ENCODE measurements around the gene CACNA1B.
"Not testable (repeated sequence)": the region's sequence is repeated elsewhere in the genome, so short reads cannot be mapped to it uniquely, and the experiment has no call there.

The CACNA1B gene

GRCh38 chr9:137881591-137882505 lies 4.3 kb downstream of the CACNA1B start:
- no peak overlapping the region for H3K4me3 ChIP-seq (ENCODE audit: low read length)
- DNase-seq (ENCODE audit: low read depth) = no peak
- TF ChIP-seq CTCF (conservative IDR thresholded peaks at IDR 0.05; ENCODE audit: low read length) = no peak

- no peak for DNase-seq (ENCODE audit: low read depth)
- no peak for TF ChIP-seq CTCF (conservative IDR thresholded peaks at IDR 0.05; ENCODE audit: low read length)
- H3K4me3 ChIP-seq (ENCODE audit: low read length) = no peak overlapping the region
These were observed 4.9 kb downstream of the CACNA1B start for GRCh38 chr9:137882506-137882821.

- not testable (repeated sequence) for H3K4me3 ChIP-seq (ENCODE audit: low read length); DNase-seq (ENCODE audit: low read depth)
These were observed 6.4 kb downstream of the CACNA1B start for GRCh38 chr9:137883977-137884376.

GRCh38 chr9:137884547-137884946 lies 7.0 kb downstream of the CACNA1B start:
- not testable (repeated sequence) for DNase-seq (ENCODE audit: low read depth); H3K4me3 ChIP-seq (ENCODE audit: low read length)

- DNase-seq (ENCODE audit: low read depth); H3K4me3 ChIP-seq (ENCODE audit: low read length): not testable (repeated sequence)
These were observed 7.5 kb downstream of the CACNA1B start for GRCh38 chr9:137885121-137885520.

- not testable (repeated sequence) for DNase-seq (ENCODE audit: low read depth); H3K4me3 ChIP-seq (ENCODE audit: low read length)
These were observed 11.0 kb downstream of the CACNA1B start for GRCh38 chr9:137888621-137889020.

GRCh38 chr9:137889966-137890365 lies 12.4 kb downstream of the CACNA1B start:
- DNase-seq (ENCODE audit: low read depth); H3K4me3 ChIP-seq (ENCODE audit: low read length): not testable (repeated sequence)

GRCh38 chr9:137890768-137891587 lies 13.4 kb downstream of the CACNA1B start:
- not testable (repeated sequence) for H3K4me3 ChIP-seq (ENCODE audit: low read length); DNase-seq (ENCODE audit: low read depth)

GRCh38 chr9:137891588-137892423 lies 14.2 kb downstream of the CACNA1B start:
- no peak for TF ChIP-seq CTCF (conservative IDR thresholded peaks at IDR 0.05; ENCODE audit: low read length)
- DNase-seq (ENCODE audit: low read depth) = no peak
- H3K4me3 ChIP-seq (ENCODE audit: low read length) = no peak overlapping the region

Data from AG10803 (cell line).